Caco-2 (cell line): Measurements from ENCODE around the gene TAF5L. TPM values are rescaled to one million over a fixed set of nuclear protein-coding genes. Genes with fewer than 3 reads are reported as not detected.

Experiments
- BruUV-seq: library from RNA; stranded (reverse); fragments of 400-500 nt; replicated peaks from 2 replicates; lab custom pipeline; 2021; lab: Mats Ljungman, UMichigan
- CTCF ChIA-PET: fragments of 300-600 bp; sonication (Branson Sonifier 250); formaldehyde crosslinking; loops from one replicate; lab custom pipeline; 2022; ENCODE audit warnings: antibody characterized with exemption; lab: Charles Lee
- POLR2A ChIA-PET: fragments of 300-600 bp; sonication (Branson Sonifier 250); formaldehyde crosslinking; loops from one replicate; lab custom pipeline; 2022; ENCODE audit warnings: antibody characterized with exemption; lab: Charles Lee
- DNase-seq, 2 experiments: peaks; one replicate each; pipeline versions ENCODE4 v3.0.0 to v3.0.0-alpha.2; 2020 to 2022
- H3K27me3 ChIP-seq: replicated peaks from 2 replicates; pipeline ENCODE4 v1.6.0; 2011; ENCODE audit warnings: low read length; ENCODE audit not compliant: control insufficient read depth, insufficient read depth
- H3K36me3 ChIP-seq: 2 replicates; pipeline ENCODE4 v1.5.1; 2011; ENCODE audit warnings: low read length; ENCODE audit not compliant: control insufficient read depth, insufficient read depth
- H3K4me1 ChIP-seq: fragments of 250-450 bp; sonication (Bioruptor Pico); 2 replicates; pipeline ENCODE4 v1.5.1; 2020; ENCODE audit warnings: mild to moderate bottlenecking
- H3K4me3 ChIP-seq: 2 replicates; pipeline ENCODE4 v1.5.1; 2011; ENCODE audit warnings: low read depth, mild to moderate bottlenecking, control low read depth, low read length
- H3K9me3 ChIP-seq: fragments of 250-450 bp; sonication (Bioruptor Pico); 2 replicates; pipeline ENCODE4 v1.5.1; 2020; ENCODE audit warnings: mild to moderate bottlenecking, moderate library complexity
- H3K27ac Mint-ChIP-seq: one replicate; pipeline ENCODE4 v1.8.0; 2022; ENCODE audit warnings: mixed read lengths; ENCODE audit not compliant: unreplicated experiment
- H3K27me3 Mint-ChIP-seq: one replicate; pipeline ENCODE4 v1.8.0; 2022; ENCODE audit warnings: mixed read lengths; ENCODE audit not compliant: insufficient read depth, unreplicated experiment
- H3K36me3 Mint-ChIP-seq: one replicate; pipeline ENCODE4 v1.8.0; 2022; ENCODE audit warnings: mild to moderate bottlenecking, mixed read lengths; ENCODE audit not compliant: insufficient read depth, unreplicated experiment
- H3K4me1 Mint-ChIP-seq: one replicate; pipeline ENCODE4 v1.8.0; 2022; ENCODE audit warnings: low read depth, mixed read lengths; ENCODE audit not compliant: unreplicated experiment
- H3K4me3 Mint-ChIP-seq: one replicate; pipeline ENCODE4 v1.8.0; 2022; ENCODE audit warnings: mild to moderate bottlenecking, moderate library complexity, mixed read lengths; ENCODE audit not compliant: unreplicated experiment
- H3K9me3 Mint-ChIP-seq: one replicate; pipeline ENCODE4 v1.8.0; 2022; ENCODE audit warnings: mixed read lengths; ENCODE audit not compliant: unreplicated experiment
- intact Hi-C: fragments of 100-400 bp; cut with micrococcal nuclease; formaldehyde crosslinking; loops from one replicate; pipeline ENCODE4 v1.10.0; 2022; ENCODE audit not compliant: unreplicated experiment
- total RNA-seq: library from RNA; stranded (reverse); gene quantifications from 2 replicates; pipeline ENCODE4 v1.2.3, GENCODE V29; 2022
- TF ChIP-seq, protein P1 (sequence below), 2 experiments: fragments of 200-600 bp in 1 of 2; IDR thresholded peaks; 1 replicate in 1 of 2; 2 replicates in 1 of 2; pipeline versions ENCODE4 v1.5.1 to v1.8.0; 2011 to 2022; ENCODE audit warnings: antibody characterized with exemption in 1 of 2, control low read depth in 1 of 2, inconsistent platforms in 1 of 2, low read depth in 1 of 2, low read length in 1 of 2, mild to moderate bottlenecking in 1 of 2, moderate library complexity in 1 of 2; ENCODE audit not compliant: insufficient read depth in 1 of 2, severe bottlenecking in 1 of 2, unreplicated experiment in 1 of 2

TAF5L gene
- total RNA-seq, 1 experiment from 2014 or later, result 23.8 TPM

DNA sequence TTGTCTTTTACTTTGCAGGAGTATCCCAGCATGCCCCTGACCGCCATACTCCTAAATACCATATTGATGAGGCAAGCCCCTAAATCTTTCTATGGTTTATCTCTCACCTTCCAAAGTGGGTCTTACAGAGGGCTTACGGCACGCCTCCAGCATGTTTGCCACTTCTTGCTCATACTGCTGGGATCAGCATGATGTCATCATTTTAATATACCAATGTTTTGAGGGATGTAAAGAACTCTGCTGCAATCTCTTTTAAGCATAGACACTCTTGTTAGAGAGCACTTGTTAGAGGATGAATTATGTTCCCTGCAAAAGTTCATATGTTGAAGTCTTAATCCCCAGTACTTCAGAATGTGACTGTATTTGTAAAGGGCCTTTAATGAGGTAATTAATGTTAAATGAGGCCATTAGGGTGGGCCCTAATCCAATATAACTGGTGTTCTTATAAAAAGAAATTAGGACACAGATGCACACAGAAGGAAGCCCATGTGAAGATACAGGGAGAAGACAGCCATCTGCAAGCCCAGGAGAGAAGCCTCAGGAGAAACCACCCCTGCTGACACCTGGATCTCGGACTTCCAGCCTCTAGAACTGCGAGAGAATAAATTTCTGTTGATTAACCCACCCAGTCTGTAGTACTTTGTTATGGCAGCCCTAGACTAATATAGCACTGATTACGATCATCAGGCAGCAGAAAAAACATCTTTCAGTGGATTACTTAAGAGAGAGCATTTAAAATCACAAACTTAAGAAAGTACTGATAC is 51.1 kb downstream of the TAF5L start:
- Mint-ChIP-seq H3K27ac (no peak overlapping the region), H3K4me1 (no peaks in the 10 kb centered on the region), H3K9me3 (no peaks in the 10 kb centered on the region), H3K27me3 (no peaks in the 10 kb centered on the region), H3K36me3 (no peaks in the 10 kb centered on the region), H3K4me3 (no peak overlapping the region)
- POLR2A ChIA-PET, result no interaction called here
- intact Hi-C loops, result no loop called here
- Histone ChIP-seq H3K27me3 (no peaks in the 10 kb centered on the region), H3K4me3 (no peak overlapping the region), H3K36me3 (no peaks in the 10 kb centered on the region), H3K9me3 (no peaks in the 10 kb centered on the region), H3K4me1 (no peaks in the 10 kb centered on the region)
- CTCF ChIA-PET, result no interaction called here
- TF ChIP-seq, protein P1, sequence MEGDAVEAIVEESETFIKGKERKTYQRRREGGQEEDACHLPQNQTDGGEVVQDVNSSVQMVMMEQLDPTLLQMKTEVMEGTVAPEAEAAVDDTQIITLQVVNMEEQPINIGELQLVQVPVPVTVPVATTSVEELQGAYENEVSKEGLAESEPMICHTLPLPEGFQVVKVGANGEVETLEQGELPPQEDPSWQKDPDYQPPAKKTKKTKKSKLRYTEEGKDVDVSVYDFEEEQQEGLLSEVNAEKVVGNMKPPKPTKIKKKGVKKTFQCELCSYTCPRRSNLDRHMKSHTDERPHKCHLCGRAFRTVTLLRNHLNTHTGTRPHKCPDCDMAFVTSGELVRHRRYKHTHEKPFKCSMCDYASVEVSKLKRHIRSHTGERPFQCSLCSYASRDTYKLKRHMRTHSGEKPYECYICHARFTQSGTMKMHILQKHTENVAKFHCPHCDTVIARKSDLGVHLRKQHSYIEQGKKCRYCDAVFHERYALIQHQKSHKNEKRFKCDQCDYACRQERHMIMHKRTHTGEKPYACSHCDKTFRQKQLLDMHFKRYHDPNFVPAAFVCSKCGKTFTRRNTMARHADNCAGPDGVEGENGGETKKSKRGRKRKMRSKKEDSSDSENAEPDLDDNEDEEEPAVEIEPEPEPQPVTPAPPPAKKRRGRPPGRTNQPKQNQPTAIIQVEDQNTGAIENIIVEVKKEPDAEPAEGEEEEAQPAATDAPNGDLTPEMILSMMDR (IDR thresholded peaks at IDR 0.05; ENCODE audit: insufficient read depth in 1 of 2, low read depth in 1 of 2, low read length in 1 of 2, severe bottlenecking in 1 of 2, unreplicated experiment in 1 of 2), result no peak
- DNase-seq, result no peak
- BruUV-seq, result no TSS peak

DNA sequence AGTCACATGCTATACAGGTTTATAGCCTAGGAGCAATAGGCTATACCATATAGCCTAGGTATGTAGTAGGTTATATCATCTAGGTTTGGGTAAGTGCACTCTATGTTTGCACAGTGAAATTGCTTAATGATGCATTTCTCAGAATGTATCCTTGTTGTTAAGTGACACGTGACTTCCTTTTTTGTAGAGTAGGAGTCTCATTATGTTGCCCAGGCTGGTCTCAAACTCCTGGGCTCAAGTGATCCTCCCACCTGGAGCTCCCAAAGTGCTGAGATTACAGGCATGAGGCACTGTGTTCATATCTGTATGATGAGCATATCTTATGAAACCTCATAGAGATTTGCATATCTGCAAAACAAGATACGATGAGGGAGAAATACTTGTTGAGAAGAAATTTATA is 53.6 kb downstream of the TAF5L start:
- Mint-ChIP-seq H3K4me1 (no peaks in the 10 kb centered on the region), H3K4me3 (no peak overlapping the region), H3K27ac (no peak overlapping the region), H3K36me3 (no peaks in the 10 kb centered on the region), H3K27me3 (no peaks in the 10 kb centered on the region), H3K9me3 (no peaks in the 10 kb centered on the region)
- no TSS peak for BruUV-seq
- DNase-seq, result no peak
- H3K4me3 ChIP-seq, result no peak overlapping the region
- no peaks in the 10 kb centered on the region for H3K4me1 ChIP-seq
- no peaks in the 10 kb centered on the region for H3K36me3 ChIP-seq
- POLR2A ChIA-PET, result no interaction called here
- TF ChIP-seq, protein P1 (IDR thresholded peaks at IDR 0.05; ENCODE audit: insufficient read depth in 1 of 2, low read depth in 1 of 2, low read length in 1 of 2, severe bottlenecking in 1 of 2, unreplicated experiment in 1 of 2), result no peak
- no peaks in the 10 kb centered on the region for H3K27me3 ChIP-seq
- CTCF ChIA-PET, result no interaction called here
- intact Hi-C loops, result no loop called here
- no peaks in the 10 kb centered on the region for H3K9me3 ChIP-seq

DNA sequence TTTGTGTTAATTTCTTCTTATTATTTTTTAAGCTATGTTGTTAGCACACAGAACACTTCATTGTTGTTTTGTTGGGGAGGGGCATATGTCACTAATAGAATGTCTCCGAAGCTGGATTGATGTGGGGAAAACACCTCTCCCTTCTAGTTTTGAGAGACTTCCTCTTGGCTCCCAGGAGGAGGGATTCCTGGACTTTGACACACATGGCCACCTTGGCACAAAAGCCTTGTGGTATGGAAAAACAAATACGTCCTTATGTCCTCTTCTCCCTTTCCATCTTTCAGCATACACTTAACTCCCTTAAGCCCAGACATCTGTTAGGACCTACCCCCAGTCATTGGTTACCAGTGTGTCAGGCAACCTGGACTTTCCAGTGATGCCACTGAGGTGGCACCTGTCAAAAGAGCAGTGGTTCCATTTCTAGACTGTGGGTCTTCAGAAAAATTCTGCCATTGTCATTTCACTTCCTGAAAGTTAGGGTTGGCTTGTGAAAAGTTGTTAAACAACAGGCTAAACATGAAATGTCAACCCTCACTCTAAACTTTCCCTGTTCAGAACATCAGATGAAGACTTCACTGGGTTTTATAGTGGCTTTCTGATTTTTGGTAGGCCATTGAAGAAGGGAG is 54.9 kb downstream of the TAF5L start:
- Mint-ChIP-seq H3K9me3 (no peaks in the 10 kb centered on the region), H3K27ac (no peak overlapping the region), H3K36me3 (no peaks in the 10 kb centered on the region), H3K27me3 (no peaks in the 10 kb centered on the region), H3K4me3 (no peak overlapping the region), H3K4me1 (no peaks in the 10 kb centered on the region)
- Histone ChIP-seq H3K4me3 (no peak overlapping the region), H3K36me3 (no peaks in the 10 kb centered on the region), H3K4me1 (no peaks in the 10 kb centered on the region), H3K27me3 (no peaks in the 10 kb centered on the region), H3K9me3 (no peaks in the 10 kb centered on the region)
- DNase-seq, result no peak
- no TSS peak for BruUV-seq
- intact Hi-C loops, result no loop called here
- ChIA-PET POLR2A (no interaction called here), CTCF (no interaction called here)
- TF ChIP-seq, protein P1 (IDR thresholded peaks at IDR 0.05; ENCODE audit: insufficient read depth in 1 of 2, low read depth in 1 of 2, low read length in 1 of 2, severe bottlenecking in 1 of 2, unreplicated experiment in 1 of 2), result no peak
